Measurements from ENCODE around the gene ALKBH3. TPM values are rescaled to one million over a fixed set of nuclear protein-coding genes. Genes with fewer than 3 reads are reported as not detected.
A peak's percentile ranks its signal among the peaks of the same experiment; 100 is the strongest.

ALKBH3 gene
- total and polyA plus RNA-seq, 5 donors: 15.1 to 18.6 (median 17.4) TPM

DNA sequence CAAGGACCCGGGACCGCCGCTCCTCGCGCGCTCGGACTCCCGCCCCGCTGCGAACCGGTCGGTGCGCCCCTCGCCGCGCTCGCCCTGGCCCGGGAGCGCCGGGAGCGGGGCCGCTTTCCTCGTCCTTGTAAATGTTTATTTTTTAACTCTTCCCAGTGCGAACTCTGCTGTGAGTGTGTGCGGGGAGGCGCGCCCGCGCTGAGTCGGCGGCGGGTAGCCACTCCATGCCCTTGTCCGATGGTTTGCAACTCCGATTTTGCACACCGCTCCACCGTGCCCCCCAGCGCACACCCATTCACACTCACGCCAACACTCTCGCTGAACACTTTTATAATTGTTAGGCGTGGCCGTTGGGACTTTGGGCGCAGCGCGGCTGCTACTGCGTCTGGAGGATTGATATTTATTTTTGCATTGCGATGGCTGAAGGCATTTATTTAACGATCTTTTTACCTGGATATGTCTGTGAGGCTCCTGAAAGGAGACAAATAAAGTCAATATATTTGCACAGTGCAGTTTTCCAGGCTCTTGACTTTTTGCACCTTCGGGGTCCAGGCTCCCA is 62.8 kb downstream of the ALKBH3 start:
- under 1% methylated on average over 48 of the region's 48 CpGs for WGBS

GRCh38 chr11:43943931-43944751 is 63.5 kb downstream of the ALKBH3 start:
- Histone ChIP-seq H3K4me3 (ENCODE audit: low read length) (peak overlapping the region; percentile 73), H3K9me3 (ENCODE audit: control insufficient read depth, low read length) (no peaks in the 10 kb centered on the region), H3K4me1 (ENCODE audit: control insufficient read depth, insufficient read depth, low read length) (no peaks in the 10 kb centered on the region), H3K27me3 (ENCODE audit: control insufficient read depth, insufficient read depth) (no peaks in the 10 kb centered on the region), H3K27ac (ENCODE audit: low read length) (peak overlapping the region; percentile 22)
- ATAC-seq (peak in 1 of 2 donors; percentile 4), DNase-seq (peak in 2 of 3 donors; percentile 71 to 74)
- 3% methylated on average over 54 of the region's 54 CpGs for WGBS
- intact Hi-C loops (cut with DNase I): loop anchor here in 1 of 4 donors (5.0 to 10.0 kb wide), 3 partner anchors 43 to 91 kb away; no protein-coding TSS in a partner anchor

More for the DNA sequence above, 62.8 kb downstream of the ALKBH3 start:
- intact Hi-C loops (cut with DNase I): loop anchor here in 1 of 4 donors (5.0 to 10.0 kb wide), 3 partner anchors 44 to 91 kb away; no protein-coding TSS in a partner anchor
- Histone ChIP-seq H3K4me3 (ENCODE audit: low read length) (peak overlapping the region; percentile 73), H3K4me1 (ENCODE audit: control insufficient read depth, insufficient read depth, low read length) (no peaks in the 10 kb centered on the region), H3K27me3 (ENCODE audit: control insufficient read depth, insufficient read depth) (no peaks in the 10 kb centered on the region), H3K9me3 (ENCODE audit: control insufficient read depth, low read length) (no peaks in the 10 kb centered on the region), H3K27ac (ENCODE audit: low read length) (peak overlapping the region; percentile 56)
- DNase-seq (peak in 2 of 3 donors; percentile 69 to 70), ATAC-seq (no peak)

GRCh38 chr11:43944761-43945311 is 64.2 kb downstream of the ALKBH3 start:
- intact Hi-C loops (cut with DNase I): loop anchor here in 2 of 4 donors (5.0 to 10.0 kb wide), 4 partner anchors 42 to 92 kb away; no protein-coding TSS in a partner anchor

GRCh38 chr11:43947003-43947500 is 66.4 kb downstream of the ALKBH3 start:
- peak; percentile 26 to 29 for ATAC-seq
- intact Hi-C loops (cut with DNase I): loop anchor here in 2 of 4 donors (5.0 to 10.0 kb wide), 3 partner anchors 52 to 90 kb away; no protein-coding TSS in a partner anchor
- H3K4me3 ChIP-seq (ENCODE audit: low read length): no peak overlapping the region
- H3K4me1 ChIP-seq (ENCODE audit: control insufficient read depth, insufficient read depth, low read length): no peaks in the 10 kb centered on the region
- DNase-seq: peak; percentile 60 to 65 (median 62)
- H3K27me3 ChIP-seq (ENCODE audit: control insufficient read depth, insufficient read depth): no peaks in the 10 kb centered on the region
- 45% methylated on average over 9 of the region's 9 CpGs for WGBS
- no peaks in the 10 kb centered on the region for H3K9me3 ChIP-seq (ENCODE audit: control insufficient read depth, low read length)
- H3K27ac ChIP-seq (ENCODE audit: low read length): no peak overlapping the region

More at GRCh38 chr11:43944761-43945311, 64.2 kb downstream of the ALKBH3 start:
- Histone ChIP-seq H3K27ac (ENCODE audit: low read length) (peak overlapping the region; percentile 1), H3K4me3 (ENCODE audit: low read length) (peak overlapping the region; percentile 73), H3K4me1 (ENCODE audit: control insufficient read depth, insufficient read depth, low read length) (no peaks in the 10 kb centered on the region), H3K27me3 (ENCODE audit: control insufficient read depth, insufficient read depth) (no peaks in the 10 kb centered on the region), H3K9me3 (ENCODE audit: control insufficient read depth, low read length) (no peaks in the 10 kb centered on the region)
- WGBS: 18% methylated on average over 16 of the region's 16 CpGs
- ATAC-seq (peak; percentile 26 to 47), DNase-seq (peak; percentile 74 to 92 (median 89))

DNA sequence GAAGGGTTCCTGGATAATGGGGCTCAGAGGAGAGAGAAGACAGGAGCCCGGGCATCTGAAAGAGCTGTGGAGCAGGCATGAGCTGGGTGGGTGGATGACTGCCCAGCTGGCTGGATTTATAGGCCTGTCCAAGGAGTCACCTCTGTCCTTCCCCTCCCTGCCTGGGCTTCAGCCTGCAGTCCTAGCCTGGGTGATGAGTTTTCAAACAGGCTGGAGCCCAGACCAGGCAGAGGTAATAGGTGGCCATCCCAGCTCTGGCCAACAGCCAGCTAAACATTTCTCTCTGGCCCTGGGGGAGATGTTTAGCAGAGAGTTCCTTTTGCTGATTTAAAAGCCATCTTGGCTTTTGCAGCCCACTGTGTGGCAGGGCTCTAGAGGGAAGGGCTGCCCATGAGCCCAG is 67.2 kb downstream of the ALKBH3 start:
- intact Hi-C loops (cut with DNase I): loop anchor here in 2 of 4 donors (5.0 to 10.0 kb wide), 3 partner anchors 53 to 89 kb away; no protein-coding TSS in a partner anchor

DNA sequence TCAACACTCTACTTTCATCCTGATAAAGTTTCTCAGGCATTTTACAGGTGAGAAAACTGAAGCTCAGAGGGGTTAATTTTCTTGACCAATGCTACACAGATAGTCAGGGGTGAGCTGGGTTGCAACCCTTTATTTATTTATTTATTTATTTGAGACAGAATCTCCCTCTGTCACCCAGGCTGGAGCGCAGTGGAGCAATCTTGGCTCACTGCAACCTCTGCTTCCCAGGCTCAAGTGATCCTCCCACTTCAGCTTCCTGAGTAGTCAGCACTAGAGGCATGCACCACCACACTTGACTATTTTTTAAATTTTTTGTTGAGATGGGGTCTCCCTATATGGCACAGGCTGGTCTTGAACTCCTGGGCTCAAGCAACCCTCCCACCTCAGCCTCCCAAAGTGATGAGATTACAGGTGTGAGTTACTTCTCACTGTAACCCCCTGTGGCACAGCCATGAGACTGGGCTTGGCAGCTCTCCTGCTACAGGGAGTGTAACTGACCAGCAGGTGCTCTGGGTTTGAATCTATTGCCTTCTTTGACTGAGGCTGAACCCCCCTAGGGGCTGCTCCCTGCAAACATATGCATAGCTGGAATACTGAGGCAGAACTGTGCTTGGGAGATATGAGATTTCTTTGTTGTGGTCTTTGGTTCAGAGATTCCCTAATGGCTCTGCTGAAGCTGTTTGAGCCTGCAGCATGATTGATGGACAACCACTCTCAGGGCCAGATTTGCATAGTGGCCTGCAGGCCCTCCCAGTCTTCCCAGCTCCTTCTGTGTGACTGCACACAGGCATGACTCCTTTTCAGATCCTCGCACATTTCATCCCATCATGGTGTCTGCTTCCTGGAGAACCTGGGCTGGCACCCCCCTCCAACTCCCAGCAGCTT is 68.0 kb downstream of the ALKBH3 start:
- ATAC-seq (no peak), DNase-seq (no peak)
- Histone ChIP-seq H3K27ac (ENCODE audit: low read length) (no peak overlapping the region), H3K9me3 (ENCODE audit: control insufficient read depth, low read length) (no peaks in the 10 kb centered on the region), H3K4me1 (ENCODE audit: control insufficient read depth, insufficient read depth, low read length) (no peaks in the 10 kb centered on the region), H3K27me3 (ENCODE audit: control insufficient read depth, insufficient read depth) (no peaks in the 10 kb centered on the region), H3K4me3 (ENCODE audit: low read length) (no peak overlapping the region)
- whole genome bisulfite sequencing: 80% methylated on average over 2 of the region's 2 CpGs
- intact Hi-C loops (cut with DNase I): loop anchor here in 2 of 4 donors (5.0 to 10.0 kb wide), 3 partner anchors 54 to 89 kb away; no protein-coding TSS in a partner anchor

More for the DNA sequence above, 67.2 kb downstream of the ALKBH3 start:
- no peaks in the 10 kb centered on the region for H3K27me3 ChIP-seq (ENCODE audit: control insufficient read depth, insufficient read depth)
- H3K27ac ChIP-seq (ENCODE audit: low read length): peak overlapping the region; percentile 26
- peak in 1 of 3 donors; percentile 57 for DNase-seq
- WGBS: 92% methylated on average over 1 of the region's 1 CpG
- H3K9me3 ChIP-seq (ENCODE audit: control insufficient read depth, low read length): no peaks in the 10 kb centered on the region
- no peak for ATAC-seq
- no peaks in the 10 kb centered on the region for H3K4me1 ChIP-seq (ENCODE audit: control insufficient read depth, insufficient read depth, low read length)
- H3K4me3 ChIP-seq (ENCODE audit: low read length): no peak overlapping the region

DNA sequence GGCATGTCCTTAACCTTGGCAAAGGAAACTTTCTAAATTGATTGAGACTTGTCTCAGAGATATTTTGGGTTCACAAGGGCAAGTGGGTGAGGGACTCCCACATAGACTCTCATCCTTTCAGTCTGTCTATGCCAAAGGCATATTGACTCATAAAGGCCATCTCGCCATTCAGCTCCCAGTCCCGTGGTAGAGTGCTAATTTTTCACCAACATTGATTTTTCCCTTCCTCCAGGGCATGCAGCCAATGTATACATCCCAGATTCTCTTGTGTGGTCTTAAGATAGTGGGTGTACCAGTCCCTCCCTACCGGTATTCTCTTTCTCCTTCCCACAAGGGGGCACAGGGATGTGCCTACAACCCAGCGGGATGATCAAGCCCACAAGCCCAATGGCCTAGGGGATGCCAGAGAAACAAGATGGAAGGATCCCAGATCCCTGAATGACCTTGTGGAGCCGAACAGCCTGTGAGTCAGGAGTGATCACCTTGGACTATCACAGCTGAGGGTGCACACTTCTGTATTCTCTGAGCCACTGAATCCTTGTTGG is 69.8 kb downstream of the ALKBH3 start:
- Histone ChIP-seq H3K9me3 (ENCODE audit: control insufficient read depth, low read length) (no peaks in the 10 kb centered on the region), H3K4me3 (ENCODE audit: low read length) (no peak overlapping the region), H3K4me1 (ENCODE audit: control insufficient read depth, insufficient read depth, low read length) (no peaks in the 10 kb centered on the region), H3K27me3 (ENCODE audit: control insufficient read depth, insufficient read depth) (no peaks in the 10 kb centered on the region), H3K27ac (ENCODE audit: low read length) (no peak overlapping the region)
- ATAC-seq (no peak), DNase-seq (no peak)
- intact Hi-C loops (cut with DNase I): no loop called here
- 60% methylated on average over 5 of the region's 5 CpGs for WGBS

DNA sequence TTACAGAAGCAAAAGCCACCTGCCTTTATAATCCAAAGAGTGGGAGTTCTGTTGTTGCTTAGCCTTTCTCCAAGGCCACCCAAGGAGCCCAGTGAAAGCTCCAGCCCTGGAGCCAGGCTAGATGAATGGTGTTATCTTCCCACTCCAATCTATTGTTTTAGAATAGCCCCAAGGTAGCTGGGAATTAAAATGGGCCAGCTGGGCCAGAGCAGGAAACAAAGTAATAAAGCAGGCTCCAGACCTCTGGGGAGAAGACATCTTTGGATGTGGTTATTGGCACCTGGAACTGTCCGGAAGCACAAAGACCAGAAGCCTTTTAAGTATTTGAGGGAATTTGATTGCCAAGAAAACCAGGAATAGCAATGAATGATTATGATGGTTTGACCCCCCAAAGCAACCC is 70.6 kb downstream of the ALKBH3 start:
- DNase-seq (no peak), ATAC-seq (no peak)
- intact Hi-C loops (cut with DNase I): no loop called here
- no peaks in the 10 kb centered on the region for H3K9me3 ChIP-seq (ENCODE audit: control insufficient read depth, low read length)
- no peak overlapping the region for H3K27ac ChIP-seq (ENCODE audit: low read length)
- WGBS: 58% methylated on average over 1 of the region's 1 CpG
- H3K4me3 ChIP-seq (ENCODE audit: low read length): no peak overlapping the region
- H3K27me3 ChIP-seq (ENCODE audit: control insufficient read depth, insufficient read depth): no peaks in the 10 kb centered on the region
- H3K4me1 ChIP-seq (ENCODE audit: control insufficient read depth, insufficient read depth, low read length): no peaks in the 10 kb centered on the region

- Histone ChIP-seq H3K4me1 (ENCODE audit: control insufficient read depth, insufficient read depth, low read length) (no peaks in the 10 kb centered on the region), H3K9me3 (ENCODE audit: control insufficient read depth, low read length) (no peaks in the 10 kb centered on the region), H3K27ac (ENCODE audit: low read length) (no peak overlapping the region), H3K4me3 (ENCODE audit: low read length) (no peak overlapping the region), H3K27me3 (ENCODE audit: control insufficient read depth, insufficient read depth) (no peaks in the 10 kb centered on the region)
- intact Hi-C loops (cut with DNase I): no loop called here
- DNase-seq: no peak
- WGBS: 95% methylated on average over 6 of the region's 6 CpGs
- ATAC-seq: no peak
These were observed 71.4 kb downstream of the ALKBH3 start for GRCh38 chr11:43952020-43952400.
